EL (cell line): ENCODE measurements around the gene KCNJ16.

Experiments used
- DNase-seq: peaks from one replicate; pipeline ENCODE4 v3.0.0-alpha.2; 2016

The KCNJ16 gene

GRCh38 chr17:70070305-70071027 lies 4.6 kb upstream of the KCNJ16 start:
- no peak for DNase-seq

DNA sequence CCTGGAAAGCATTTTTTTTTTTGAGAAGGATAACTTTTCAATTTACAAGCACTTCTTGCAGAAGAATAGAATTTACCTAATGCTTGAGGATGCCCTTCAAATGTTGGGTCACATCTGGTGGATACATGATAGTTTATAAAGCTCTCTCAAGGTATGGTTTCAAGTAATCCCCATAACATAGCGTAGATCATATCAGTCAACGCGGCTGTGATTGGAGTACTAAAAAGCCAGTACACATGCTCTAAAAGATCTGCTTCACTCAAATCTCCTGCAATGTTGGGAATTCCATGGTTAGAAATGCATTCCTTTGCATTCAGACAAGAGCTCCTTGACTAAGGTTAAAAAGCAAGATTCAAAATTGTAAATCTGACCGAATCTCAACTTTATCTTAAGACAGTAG lies 3.9 kb upstream of the KCNJ16 start:
- DNase-seq = no peak

- no peak for DNase-seq
Observed at GRCh38 chr17:70071620-70072019, 3.4 kb upstream of the KCNJ16 start.

DNA sequence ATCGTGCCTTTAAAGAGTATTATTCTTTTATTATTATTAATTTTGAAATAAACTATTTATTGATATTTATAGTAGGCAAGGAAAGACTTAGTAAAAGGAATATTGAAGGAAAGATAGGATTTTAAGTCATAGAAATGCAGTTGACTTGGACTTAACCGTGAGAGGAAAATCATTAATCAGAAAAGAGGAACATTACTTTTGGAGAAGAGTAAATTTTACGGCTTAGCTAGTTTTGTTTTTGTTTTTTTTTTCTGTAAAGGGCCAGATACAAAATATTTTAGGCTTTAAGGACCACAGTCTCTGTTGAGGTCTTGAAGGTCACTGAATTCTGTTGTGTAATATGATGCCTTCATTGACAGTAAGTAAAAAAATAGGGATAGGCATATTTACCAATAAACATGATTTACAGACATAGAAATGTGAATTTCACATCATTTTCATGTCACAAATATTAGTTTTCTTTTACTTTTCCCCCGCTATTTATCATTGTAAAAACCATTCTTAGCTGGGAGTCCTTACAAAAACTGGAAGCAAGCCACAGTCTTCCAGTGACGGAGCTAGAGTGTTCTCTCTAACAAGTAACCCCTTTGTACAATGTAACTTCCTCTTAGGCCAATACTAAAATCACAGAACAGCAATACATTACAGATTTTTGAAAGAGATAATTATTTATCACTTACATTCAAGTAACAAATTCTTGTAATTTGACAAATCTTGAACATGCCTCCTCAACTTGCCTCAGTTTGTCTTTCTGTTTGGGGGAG lies 2.3 kb upstream of the KCNJ16 start:
- no peak for DNase-seq

DNA sequence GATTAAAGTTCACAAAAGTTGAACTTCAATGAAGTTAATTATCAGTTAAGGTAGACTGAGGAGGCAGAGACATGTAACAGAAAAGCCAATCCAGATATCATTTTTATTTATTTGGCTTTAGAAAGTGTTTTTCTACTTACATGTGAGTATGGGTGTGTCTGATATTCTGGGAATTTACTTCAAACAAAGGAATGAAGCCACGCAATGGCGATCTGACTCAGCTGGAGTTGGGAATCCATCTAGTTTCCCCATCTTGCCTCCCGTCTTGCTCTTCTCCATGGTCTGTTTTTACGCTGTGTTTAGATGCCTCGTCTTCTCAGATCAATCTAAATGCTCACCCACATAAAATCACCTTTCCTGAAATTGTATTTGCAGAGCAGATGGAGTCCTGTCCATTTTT lies 1.7 kb upstream of the KCNJ16 start:
- DNase-seq = no peak

DNA sequence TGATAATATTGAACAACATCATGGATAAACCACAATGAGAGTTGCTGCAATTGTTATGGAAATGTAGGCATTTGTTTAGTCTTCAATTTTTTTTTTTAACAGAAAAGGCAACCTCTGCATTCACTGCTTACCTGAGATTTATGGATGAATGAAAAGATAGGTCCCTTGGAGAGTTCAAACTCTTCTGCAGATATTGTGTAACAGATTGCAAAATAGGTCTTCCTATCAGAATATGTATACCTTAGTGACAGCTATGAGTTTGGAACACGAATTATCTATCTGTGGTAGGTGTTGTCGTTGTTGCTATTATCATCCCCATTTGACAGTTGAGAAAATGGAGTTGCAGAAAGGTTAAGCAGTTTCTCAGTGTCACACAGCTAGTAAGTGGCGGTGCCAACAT lies 1.2 kb upstream of the KCNJ16 start:
- no peak for DNase-seq

GRCh38 chr17:70074236-70074830 lies 692 bp upstream of the KCNJ16 start:
- no peak for DNase-seq

- DNase-seq = no peak
Observed at GRCh38 chr17:70076189-70076588, 1.2 kb downstream of the KCNJ16 start.

GRCh38 chr17:70076831-70077230 lies 1.8 kb downstream of the KCNJ16 start:
- no peak for DNase-seq

GRCh38 chr17:70078549-70078948 lies 3.5 kb downstream of the KCNJ16 start:
- DNase-seq = no peak

- DNase-seq = no peak
Observed at GRCh38 chr17:70078994-70079531, 4.0 kb downstream of the KCNJ16 start.

- no peak for DNase-seq
Observed at GRCh38 chr17:70080541-70081347, 5.7 kb downstream of the KCNJ16 start.

DNA sequence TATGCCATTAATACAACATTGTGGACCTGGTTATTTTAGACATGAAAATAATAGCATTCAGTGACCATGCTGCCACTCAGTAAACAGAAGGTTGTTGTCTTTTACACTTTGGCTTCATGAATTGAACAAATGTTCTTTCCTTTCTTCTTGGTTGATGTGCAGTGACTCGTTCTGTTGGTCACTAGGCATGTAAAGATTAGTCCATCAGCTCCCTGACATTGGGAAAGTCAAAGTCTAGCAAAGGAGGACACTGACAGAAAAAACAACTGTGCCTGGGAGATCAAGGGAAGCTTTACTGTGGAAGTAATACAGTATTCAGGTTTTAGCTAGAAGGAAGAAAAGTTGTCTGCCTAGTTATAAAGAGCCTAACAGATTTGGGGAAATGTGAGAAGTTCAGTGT lies 6.9 kb downstream of the KCNJ16 start:
- DNase-seq = no peak

DNA sequence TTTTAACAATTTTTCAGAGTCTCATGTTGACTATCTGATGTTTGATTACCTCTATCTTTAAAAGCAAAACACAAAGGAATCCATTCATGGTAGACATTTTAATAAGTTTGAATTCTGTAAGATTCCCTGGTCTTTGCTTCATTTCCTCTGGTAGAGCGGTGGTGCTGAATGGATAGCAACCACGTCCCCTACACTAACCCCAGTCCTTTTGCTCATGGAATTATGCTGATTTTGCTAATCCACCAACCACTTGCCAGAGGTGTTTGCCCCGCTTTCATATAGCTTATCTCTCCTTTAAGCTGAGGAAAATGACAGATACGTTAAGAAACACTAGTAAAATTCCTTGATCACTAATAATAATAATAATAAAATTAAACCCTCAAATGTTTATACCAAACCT lies 9.5 kb downstream of the KCNJ16 start:
- no peak for DNase-seq

- peak; percentile 3 for DNase-seq
Observed at GRCh38 chr17:70086516-70086915, 11.5 kb downstream of the KCNJ16 start.

GRCh38 chr17:70089513-70090148 lies 14.6 kb downstream of the KCNJ16 start:
- no peak for DNase-seq

DNA sequence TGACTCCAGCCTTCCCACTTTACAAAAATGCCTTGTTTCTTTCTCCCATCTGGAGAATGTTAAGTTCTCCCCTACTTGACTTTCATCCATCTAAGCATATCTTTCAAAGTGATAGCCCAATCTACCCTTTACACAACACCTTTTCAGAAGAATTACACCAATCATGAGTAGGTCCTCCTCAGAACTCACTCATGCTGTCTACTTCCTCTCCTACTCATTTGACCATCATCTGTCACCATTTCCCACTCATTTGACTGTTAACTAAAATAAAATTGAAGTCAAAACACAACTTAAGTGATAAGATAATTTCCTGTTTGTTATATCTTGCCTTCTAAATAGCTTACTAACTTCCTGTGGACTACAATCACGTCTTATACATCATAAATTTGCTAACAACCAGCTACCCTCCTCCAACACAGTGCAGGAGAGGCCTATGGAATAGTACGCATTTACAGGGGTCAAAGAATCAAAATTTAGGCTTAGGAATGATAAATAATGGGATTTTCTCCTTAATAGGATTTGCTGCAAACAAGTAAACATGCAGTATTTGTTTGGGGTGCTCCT lies 16.1 kb downstream of the KCNJ16 start:
- DNase-seq = no peak

DNA sequence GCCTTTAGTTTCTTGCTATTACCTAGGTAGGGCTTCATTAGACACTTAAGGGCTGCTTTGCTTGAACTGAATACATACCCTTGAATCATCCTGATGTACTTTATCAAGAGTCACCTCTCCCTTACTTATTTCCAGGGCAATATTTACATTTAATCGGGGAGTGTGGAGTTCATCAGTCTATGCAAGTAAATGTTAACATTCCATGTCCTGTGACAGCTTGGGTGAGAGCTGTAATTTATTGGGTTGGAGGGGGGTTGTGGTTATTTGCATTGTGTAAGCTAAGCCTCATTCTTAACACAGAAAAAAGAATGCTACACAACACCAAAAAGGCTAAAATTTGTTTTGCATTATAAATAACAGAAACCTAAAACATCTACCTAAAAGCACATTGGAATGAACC lies 16.7 kb downstream of the KCNJ16 start:
- DNase-seq = no peak

DNA sequence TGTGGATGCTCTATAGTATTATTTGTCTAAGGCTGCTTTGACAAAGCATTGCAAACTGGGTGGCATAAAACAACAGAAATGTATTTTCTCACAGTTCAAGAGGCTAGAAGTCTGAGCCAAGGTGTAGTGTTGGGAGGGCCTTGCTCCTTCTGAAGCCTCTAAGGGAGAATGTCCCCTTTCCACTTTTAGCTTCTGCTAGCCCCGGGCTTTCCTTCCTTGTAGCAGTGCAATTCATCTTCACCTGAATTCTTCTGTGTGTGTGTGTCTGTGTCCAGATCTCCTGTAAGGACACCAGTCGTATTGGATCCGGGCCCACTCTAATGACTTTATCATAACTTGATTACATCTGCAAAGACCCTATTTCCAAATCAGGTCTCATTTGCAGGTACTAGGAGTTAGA lies 18.1 kb downstream of the KCNJ16 start:
- no peak for DNase-seq

GRCh38 chr17:70095455-70095854 lies 20.4 kb downstream of the KCNJ16 start:
- no peak for DNase-seq

DNA sequence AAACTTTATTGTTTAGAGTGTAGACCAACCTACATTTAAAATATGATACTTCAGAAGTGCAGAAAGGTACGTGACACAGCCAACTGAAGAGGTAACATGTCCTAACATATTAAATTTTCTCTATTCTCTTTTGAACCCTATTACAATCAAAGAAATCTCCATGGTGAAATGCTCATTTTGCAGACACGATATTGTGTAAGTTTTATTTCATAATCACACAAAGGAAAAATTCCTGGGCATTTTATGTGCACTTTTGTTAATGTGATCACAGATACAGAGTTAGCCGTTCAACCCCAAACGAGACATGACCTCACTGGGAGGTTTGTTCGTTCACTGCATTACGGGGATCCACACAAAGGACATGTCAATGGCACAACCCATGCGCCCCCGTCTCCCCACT lies 21.8 kb downstream of the KCNJ16 start:
- no peak for DNase-seq

DNA sequence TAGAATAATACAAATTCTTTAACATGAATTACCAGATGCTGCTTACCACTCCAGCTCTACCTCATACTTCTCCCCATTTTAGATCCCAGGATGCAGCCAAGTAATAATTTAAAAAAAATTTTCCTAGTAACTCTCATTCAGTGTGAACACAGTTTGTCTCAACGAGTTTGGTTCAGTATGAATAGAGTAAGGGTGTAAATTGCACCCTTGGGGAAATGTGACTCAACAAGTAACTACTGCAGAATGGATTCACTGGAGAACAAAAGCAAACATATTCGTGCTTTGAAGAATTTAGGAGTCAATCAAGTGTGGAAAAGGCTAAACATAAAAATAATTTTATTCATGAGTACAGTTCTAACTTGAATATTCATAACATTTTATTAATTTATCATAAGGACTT lies 23.0 kb downstream of the KCNJ16 start:
- DNase-seq = no peak
